Measurements from ENCODE around the gene ECM1.

DNA sequence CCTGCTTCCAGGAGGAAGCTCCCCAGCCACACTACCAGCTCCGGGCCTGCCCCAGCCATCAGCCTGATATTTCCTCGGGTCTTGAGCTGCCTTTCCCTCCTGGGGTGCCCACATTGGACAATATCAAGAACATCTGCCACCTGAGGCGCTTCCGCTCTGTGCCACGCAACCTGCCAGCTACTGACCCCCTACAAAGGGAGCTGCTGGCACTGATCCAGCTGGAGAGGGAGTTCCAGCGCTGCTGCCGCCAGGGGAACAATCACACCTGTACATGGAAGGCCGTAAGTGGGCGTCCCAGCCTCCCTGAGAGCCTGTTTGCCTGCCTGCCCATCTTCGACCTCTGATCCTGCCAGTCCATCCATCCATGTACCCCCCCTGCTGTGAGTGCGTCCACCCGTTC lies 3.6 kb downstream of the ECM1 start:
- TF ChIP-seq CTCF (IDR thresholded peaks at IDR 0.05) (no peak), POLR2A (IDR thresholded peaks at IDR 0.05) (no peak)

All from uterus (tissue), 2 donors.